SK-MEL-5 (cell line): ENCODE results near the gene PGK1. TPM values are rescaled to one million over a fixed set of nuclear protein-coding genes. Genes with fewer than 3 reads are reported as not detected.
A peak's percentile ranks its signal among the peaks of the same experiment; 100 is the strongest.
"Not testable (repeated sequence)": the region's sequence is repeated elsewhere in the genome, so short reads cannot be mapped to it uniquely, and the experiment has no call there.

Experiments used
- DNase-seq: peaks from one replicate; pipeline ENCODE4 v3.0.0-alpha.2; 2016; ENCODE audit warnings: low read depth, low spot score
- in situ Hi-C: cut with HindIII; loops from 2 replicates; pipeline ENCODE4 v1.10.0; 2016; ENCODE audit warnings: low sequenced_read_pairs, high pct_unique_total_duplicates, low pct_unique_long_range_greater_than_20kb
- polyA plus RNA-seq, 2 experiments: library from polyadenylated mRNA; depleted of rRNA; stranded (reverse); fragments of >200 nt; gene quantifications; 2 replicates each; pipeline ENCODE4 v1.2.3, GENCODE V29; 2015
- total RNA-seq: library from RNA; depleted of rRNA; stranded (reverse); fragments of >200 nt; shearing (Covaris generic); gene quantifications from 2 replicates; pipeline ENCODE4 v1.2.3, GENCODE V29; 2014; rRNA removed

Gene PGK1
- total RNA-seq: 1,208 and 1,214 TPM in 2 replicates
- 825 and 1,020 TPM in 2 replicates for polyA plus RNA-seq (2015; cell fraction: cytosol; rRNA removed)
- polyA plus RNA-seq (2015; cell fraction: nucleus; rRNA removed): 353 and 413 TPM in 2 replicates

- in situ Hi-C loops: no loop called here
- DNase-seq: peak; percentile 95
Observed at GRCh38 chrX:78103623-78104446, at the start of gene PGK1. Gene PGK1, plus strand, starts transcription at chrX:78104248. Its CDS starts 93 bp downstream, at chrX:78104341.

GRCh38 chrX:78063687-78064086 is 40.4 kb upstream of the PGK1 start:
- peak; percentile 1 for DNase-seq
- in situ Hi-C loops: no loop called here

- in situ Hi-C loops: no loop called here
- DNase-seq: no peak
Observed at GRCh38 chrX:78064152-78064551, 39.9 kb upstream of the PGK1 start.

GRCh38 chrX:78064698-78065601 is 39.1 kb upstream of the PGK1 start:
- in situ Hi-C loops: not testable (repeated sequence)
- DNase-seq: peak; percentile 86

GRCh38 chrX:78066110-78066509 is 37.9 kb upstream of the PGK1 start:
- no peak for DNase-seq
- in situ Hi-C loops: no loop called here

GRCh38 chrX:78071331-78071730 is 32.7 kb upstream of the PGK1 start:
- DNase-seq: no peak
- in situ Hi-C loops: no loop called here

- DNase-seq: not testable (repeated sequence)
Observed at GRCh38 chrX:78073147-78074077, 30.6 kb upstream of the PGK1 start.

GRCh38 chrX:78074088-78074487 is 30.0 kb upstream of the PGK1 start:
- DNase-seq: no peak
- in situ Hi-C loops: no loop called here

More at GRCh38 chrX:78073147-78074077, 30.6 kb upstream of the PGK1 start:
- in situ Hi-C loops: not testable (repeated sequence)

GRCh38 chrX:78075787-78076389 is 28.2 kb upstream of the PGK1 start:
- in situ Hi-C loops: no loop called here
- DNase-seq: no peak

GRCh38 chrX:78081413-78081812 is 22.6 kb upstream of the PGK1 start:
- in situ Hi-C loops, DNase-seq: not testable (repeated sequence)

- in situ Hi-C loops: no loop called here
- peak; percentile 55 for DNase-seq
Observed at GRCh38 chrX:78092296-78092695, 11.8 kb upstream of the PGK1 start.

- no peak for DNase-seq
- in situ Hi-C loops: no loop called here
Observed at GRCh38 chrX:78098108-78098507, 5.9 kb upstream of the PGK1 start.

- in situ Hi-C loops: no loop called here
Observed at GRCh38 chrX:78102091-78102490, 2.0 kb upstream of the PGK1 start.

GRCh38 chrX:78103001-78103622 is 936 bp upstream of the PGK1 start:
- no peak for DNase-seq
- in situ Hi-C loops: no loop called here

More at GRCh38 chrX:78102091-78102490, 2.0 kb upstream of the PGK1 start:
- DNase-seq: peak; percentile 34

GRCh38 chrX:78104447-78105176 is 564 bp downstream of the PGK1 start:
- peak; percentile 57 for DNase-seq
- in situ Hi-C loops: no loop called here
